IMR-90 (cell line): Measurements from ENCODE around the gene SLC18A2. TPM values are rescaled to one million over a fixed set of nuclear protein-coding genes. Genes with fewer than 3 reads are reported as not detected.
"Not testable (repeated sequence)": the region's sequence is repeated elsewhere in the genome, so short reads cannot be mapped to it uniquely, and the experiment has no call there.

ENCODE experiments used
- ATAC-seq: fragments of 200-7000 bp; cut with Tn5 transposase; 2 replicates; pipeline ENCODE4 v1.9.1; 2020; ENCODE audit warnings: low read depth, mild to moderate bottlenecking, moderate library complexity
- BruUV-seq: library from RNA; stranded (reverse); fragments of 400-500 nt; replicated peaks from 2 replicates; lab custom pipeline; 2021; lab: Mats Ljungman, UMichigan
- CTCF ChIA-PET: fragments of 300-600 bp; formaldehyde crosslinking; extraction: SDS; loops from one replicate; lab custom pipeline; 2021; ENCODE audit warnings: antibody characterized with exemption; lab: Yijun Ruan, JAX
- POLR2A ChIA-PET: fragments of 300-600 bp; sonication (Branson Sonifier 250); formaldehyde crosslinking; loops from one replicate; lab custom pipeline; 2022; ENCODE audit warnings: antibody characterized with exemption; ENCODE audit not compliant: unreplicated experiment; lab: Charles Lee
- DNase-seq: peaks from one replicate; pipeline ENCODE4 v3.0.0; 2013
- H2AFZ ChIP-seq: replicated peaks from 2 replicates; pipeline ENCODE3; 2013; ENCODE audit warnings: low read length, mild to moderate bottlenecking; ENCODE audit not compliant: poor library complexity
- H2AK5ac ChIP-seq: 2 replicates; pipeline ENCODE4 v1.6.1; 2013; ENCODE audit warnings: low read depth, low read length, inconsistent platforms
- H2AK9ac ChIP-seq: replicated peaks from 2 replicates; pipeline ENCODE3; 2013; ENCODE audit warnings: mild to moderate bottlenecking, low read depth, low read length, moderate library complexity; ENCODE audit not compliant: poor library complexity
- H2BK120ac ChIP-seq: 2 replicates; pipeline ENCODE4 v1.6.1; 2013; ENCODE audit warnings: low read depth, low read length, inconsistent platforms
- H2BK15ac ChIP-seq: 3 replicates; pipeline ENCODE4 v1.6.1; 2013; ENCODE audit warnings: low read depth, low read length, inconsistent platforms
- H2BK20ac ChIP-seq: 2 replicates; pipeline ENCODE4 v1.6.1; 2013; ENCODE audit warnings: low read depth, mild to moderate bottlenecking, inconsistent platforms, low read length, moderate library complexity
- H2BK5ac ChIP-seq: 2 replicates; pipeline ENCODE4 v1.6.1; 2013; ENCODE audit warnings: mild to moderate bottlenecking, low read depth, low read length, inconsistent platforms; ENCODE audit not compliant: poor library complexity, severe bottlenecking
- H3K14ac ChIP-seq: replicated peaks from 2 replicates; pipeline ENCODE4 v1.6.1; 2013; ENCODE audit warnings: low read depth, low read length, inconsistent platforms
- H3K18ac ChIP-seq: 2 replicates; pipeline ENCODE4 v1.6.1; 2013; ENCODE audit warnings: low read depth, low read length, control low read depth
- H3K23ac ChIP-seq: 2 replicates; pipeline ENCODE4 v1.6.1; 2013; ENCODE audit warnings: low read depth, low read length, inconsistent platforms
- H3K27ac ChIP-seq: 2 replicates; pipeline ENCODE4 v1.5.1; 2013; ENCODE audit warnings: mild to moderate bottlenecking, control low read depth, low read length; ENCODE audit not compliant: insufficient read depth
- H3K27me3 ChIP-seq: 2 replicates; pipeline ENCODE4 v1.6.1; 2013; ENCODE audit warnings: low read length; ENCODE audit not compliant: control insufficient read depth, insufficient read depth
- H3K36me3 ChIP-seq: 2 replicates; pipeline ENCODE4 v1.6.1; 2013; ENCODE audit warnings: low read length, mixed read lengths; ENCODE audit not compliant: control insufficient read depth, insufficient read depth
- H3K4ac ChIP-seq: 2 replicates; pipeline ENCODE4 v1.6.1; 2013; ENCODE audit warnings: low read depth, low read length, inconsistent platforms
- H3K4me1 ChIP-seq: 2 replicates; pipeline ENCODE4 v1.6.1; 2013; ENCODE audit warnings: low read length, mixed read lengths; ENCODE audit not compliant: control insufficient read depth, insufficient read depth
- H3K4me2 ChIP-seq: 2 replicates; pipeline ENCODE4 v1.6.1; 2013; ENCODE audit warnings: low read depth, mild to moderate bottlenecking, control low read depth, low read length, moderate library complexity
- H3K4me3 ChIP-seq: 2 replicates; pipeline ENCODE4 v1.5.1; 2013; ENCODE audit warnings: low read depth, mild to moderate bottlenecking, control low read depth, low read length, moderate library complexity; ENCODE audit not compliant: insufficient read depth
- H3K56ac ChIP-seq: 2 replicates; pipeline ENCODE4 v1.6.1; 2013; ENCODE audit warnings: low read length, inconsistent platforms; ENCODE audit not compliant: insufficient read depth; ENCODE audit errors: extremely low read depth
- H3K79me1 ChIP-seq, 2 experiments: 2 replicates each; pipeline ENCODE4 v1.6.1; 2013; ENCODE audit warnings: low read length in 2 of 2, inconsistent platforms in 1 of 2, low read depth in 1 of 2
- H3K9ac ChIP-seq: 2 replicates; pipeline ENCODE4 v1.6.1; 2013; ENCODE audit warnings: low read depth, low read length, control low read depth
- H3K9me1 ChIP-seq: 2 replicates; pipeline ENCODE4 v1.6.1; 2013; ENCODE audit warnings: low read length, inconsistent platforms; ENCODE audit not compliant: insufficient read depth
- H3K9me3 ChIP-seq: 2 replicates; pipeline ENCODE4 v1.6.1; 2013; ENCODE audit warnings: low read length; ENCODE audit not compliant: control insufficient read depth, insufficient read depth
- H4K20me1 ChIP-seq: 2 replicates; pipeline ENCODE4 v1.6.1; 2013; ENCODE audit warnings: low read length, inconsistent platforms; ENCODE audit not compliant: insufficient read depth
- H4K5ac ChIP-seq: 2 replicates; pipeline ENCODE4 v1.6.1; 2013; ENCODE audit warnings: mild to moderate bottlenecking, low read depth, low read length, control low read depth
- H4K8ac ChIP-seq, 2 experiments: 2 replicates each; pipeline ENCODE4 v1.6.1; 2013; ENCODE audit warnings: low read depth in 2 of 2, low read length in 2 of 2, control low read depth in 1 of 2, inconsistent platforms in 1 of 2
- H4K91ac ChIP-seq: 2 replicates; pipeline ENCODE4 v1.6.1; 2013; ENCODE audit warnings: low read depth, low read length, inconsistent platforms; ENCODE audit not compliant: insufficient read depth
- CTCF ChIP-seq: conservative IDR thresholded peaks from 2 replicates; pipeline ENCODE4 v1.5.1; 2012; ENCODE audit warnings: mild to moderate bottlenecking, low read depth, low read length, improper control_type of control experiment
- FOS ChIP-seq: fragments of 150-350 bp; IDR thresholded peaks from 2 replicates; pipeline ENCODE4 v1.6.1; 2016; ENCODE audit warnings: low read depth, low read length
- RFX5 ChIP-seq: IDR thresholded peaks from 2 replicates; pipeline ENCODE4 v1.8.0; 2012; ENCODE audit warnings: low read depth, mild to moderate bottlenecking, low read length, moderate library complexity
- WGBS, 2 experiments: methylation state at CpG; one replicate each; pipeline versions ENCODE4 v1.1.5 to v1.1.7; 2013; ENCODE audit warnings: missing lambda C conversion rate in 2 of 2; ENCODE audit not compliant: insufficient read length in 1 of 2; ENCODE audit errors: extremely low coverage in 2 of 2; 5-methylcytosine and 5-hydroxymethylcytosine counted together
- dilution Hi-C: fragments of 300-500 bp; cut with HindIII; formaldehyde crosslinking; loops from one replicate; pipeline ENCODE4 v1.14.3; 2018; ENCODE audit warnings: low sequenced_read_pairs; ENCODE audit not compliant: unreplicated experiment
- in situ Hi-C: fragments of 300-500 bp; cut with MboI; formaldehyde crosslinking; loops from 3 replicates; pipeline ENCODE4 v1.14.3; 2019; ENCODE audit warnings: low sequenced_read_pairs, inconsistent platforms, mixed read lengths
- intact Hi-C: fragments of 100-400 bp; cut with micrococcal nuclease; formaldehyde crosslinking; loops from 2 replicates; pipeline ENCODE4 v1.10.0; 2022
- polyA plus RNA-seq, 3 experiments: library from polyadenylated mRNA; depleted of rRNA; stranded (reverse); fragments of >200 nt; gene quantifications; 2 replicates each; pipeline ENCODE4 v1.2.3, GENCODE V29; 2012; ENCODE audit warnings: low replicate concordance in 1 of 3
- total RNA-seq: library from RNA; depleted of rRNA; stranded (reverse); fragments of >200 nt; gene quantifications from 2 replicates; pipeline ENCODE4 v1.2.3, GENCODE V29; 2012
- TF ChIP-seq, protein P1 (sequence below): fragments of 150-350 bp; IDR thresholded peaks from 2 replicates; pipeline ENCODE4 v1.6.1; 2017; ENCODE audit warnings: mild to moderate bottlenecking, antibody characterized with exemption, low read length, low read depth

The SLC18A2 gene
- total and polyA plus RNA-seq, 2 of the 4 experiments (the other 2 are of a cell fraction) = not detected

DNA sequence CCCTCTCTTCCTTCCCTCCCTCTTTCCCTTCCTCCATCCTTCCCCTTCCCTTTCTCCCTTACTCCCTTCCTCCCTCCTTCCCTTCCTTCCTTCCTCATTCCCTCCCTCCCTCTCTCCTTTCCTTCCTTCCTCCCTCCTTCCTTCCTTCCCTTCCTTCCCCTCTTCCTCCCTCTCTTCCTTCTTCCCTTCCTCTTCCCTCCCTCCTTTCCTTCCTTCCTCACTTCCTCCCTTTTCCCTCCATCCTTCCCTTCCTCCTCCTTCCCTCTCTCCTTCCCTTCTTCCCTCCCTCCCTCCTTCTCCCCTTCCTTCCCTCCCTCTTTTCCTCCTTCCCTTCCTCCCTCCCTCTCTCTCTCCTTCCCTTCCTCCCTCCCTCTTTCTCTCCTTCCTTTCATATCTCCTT lies 12.7 kb upstream of the SLC18A2 start:
- Histone ChIP-seq H3K14ac (no peak overlapping the region), H3K56ac (no peak overlapping the region), H4K5ac (no peak overlapping the region), H3K9me1 (no peaks in the 10 kb centered on the region), H2AFZ (no peak overlapping the region), H3K36me3 (no peaks in the 10 kb centered on the region), H3K23ac (no peak overlapping the region), H3K4me1 (no peaks in the 10 kb centered on the region), H2AK9ac (no peak overlapping the region), H3K4me2 (no peak overlapping the region), H3K4me3 (no peak overlapping the region), H2BK20ac (no peak overlapping the region), H3K27ac (no peak overlapping the region), H4K20me1 (no peaks in the 10 kb centered on the region), H3K79me1 (no peaks in the 10 kb centered on the region), H3K9me3 (no peaks in the 10 kb centered on the region), H4K8ac (no peak overlapping the region), H3K27me3 (no peaks in the 10 kb centered on the region; the same call in none of the 2 replicates), H3K9ac (no peak overlapping the region), H2AK5ac (no peak overlapping the region), H3K18ac (no peak overlapping the region), H4K91ac (no peak overlapping the region), H3K4ac (no peak overlapping the region), H2BK120ac (no peak overlapping the region), H2BK15ac (no peak overlapping the region), H2BK5ac (no peak overlapping the region)
- BruUV-seq = no TSS peak
- intact Hi-C loops = no loop called here
- in situ Hi-C loops = no loop called here
- dilution Hi-C loops = no loop called here
- DNase-seq (no peak), ATAC-seq (no peak)
- ChIA-PET CTCF (interaction anchor here (1.1 kb wide), 1 partner anchor 11 kb away, joined by 3 read pairs; no protein-coding TSS in a partner anchor), POLR2A (no interaction called here)
- no peak for TF ChIP-seq CTCF
- no peak for TF ChIP-seq RFX5
- TF ChIP-seq, protein P1, sequence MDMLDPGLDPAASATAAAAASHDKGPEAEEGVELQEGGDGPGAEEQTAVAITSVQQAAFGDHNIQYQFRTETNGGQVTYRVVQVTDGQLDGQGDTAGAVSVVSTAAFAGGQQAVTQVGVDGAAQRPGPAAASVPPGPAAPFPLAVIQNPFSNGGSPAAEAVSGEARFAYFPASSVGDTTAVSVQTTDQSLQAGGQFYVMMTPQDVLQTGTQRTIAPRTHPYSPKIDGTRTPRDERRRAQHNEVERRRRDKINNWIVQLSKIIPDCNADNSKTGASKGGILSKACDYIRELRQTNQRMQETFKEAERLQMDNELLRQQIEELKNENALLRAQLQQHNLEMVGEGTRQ = no peak
- no peak for TF ChIP-seq FOS

DNA sequence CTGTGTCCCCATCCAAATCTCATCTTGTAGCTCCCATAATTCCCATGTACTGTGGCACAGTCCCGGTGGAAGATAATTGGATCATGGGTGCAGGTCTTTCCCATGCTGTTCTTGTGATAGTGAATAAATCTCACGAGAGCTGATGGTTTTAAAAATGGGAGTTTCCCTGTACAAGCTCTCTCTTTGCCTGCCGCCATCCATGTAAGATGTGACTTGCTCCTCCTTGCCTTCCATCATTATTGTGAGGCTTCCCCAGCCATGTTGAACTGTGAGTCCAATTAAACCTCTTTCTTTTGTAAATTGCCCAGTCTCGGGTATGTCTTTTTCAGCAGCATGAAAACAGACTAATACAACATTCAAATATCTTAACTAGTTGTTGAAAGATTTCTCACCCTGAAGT lies 10.8 kb upstream of the SLC18A2 start:
- CTCF ChIA-PET = interaction anchor here (0.6 to 1.2 kb wide), 2 partner anchors 14 to 124 kb away, joined by 3 to 5 read pairs; no protein-coding TSS in a partner anchor
- no CpG with 5 or more reads among the region's 4 CpGs for WGBS, 2 experiments
- ATAC-seq = not testable (repeated sequence)

More for the DNA sequence above, 10.8 kb upstream of the SLC18A2 start:
- H2AK5ac ChIP-seq, H3K9me3 ChIP-seq, H2BK5ac ChIP-seq, H4K20me1 ChIP-seq, H3K9ac ChIP-seq, H2BK20ac ChIP-seq, H4K5ac ChIP-seq, H2AK9ac ChIP-seq, H3K4me2 ChIP-seq, H2BK15ac ChIP-seq, dilution Hi-C loops, H3K4me3 ChIP-seq, H4K8ac ChIP-seq, H2AFZ ChIP-seq, H3K36me3 ChIP-seq, H3K27ac ChIP-seq, H3K9me1 ChIP-seq, intact Hi-C loops, H3K4ac ChIP-seq, H3K79me1 ChIP-seq, H3K4me1 ChIP-seq, POLR2A ChIA-PET, H3K56ac ChIP-seq, H3K23ac ChIP-seq, H4K91ac ChIP-seq, in situ Hi-C loops, BruUV-seq, H3K27me3 ChIP-seq, H3K18ac ChIP-seq, H2BK120ac ChIP-seq, DNase-seq, H3K14ac ChIP-seq: not testable (repeated sequence)
